Mucosa of rectum (tissue), 2 donors: Measurements from ENCODE around the gene LYZL1.

ENCODE experiments used
- H3K27ac ChIP-seq, 2 donors: one replicate each; pipeline ENCODE4 v1.7.0; 2013; ENCODE audit warnings: inconsistent platforms in 2 of 2, low read depth in 2 of 2, low read length in 2 of 2
- H3K27me3 ChIP-seq, 2 donors: one replicate each; pipeline ENCODE4 v1.7.0; 2013; ENCODE audit warnings: low read length in 2 of 2; ENCODE audit not compliant: control insufficient read depth in 2 of 2, insufficient read depth in 2 of 2
- H3K36me3 ChIP-seq, 2 donors: one replicate each; pipeline ENCODE4 v1.7.0; 2013; ENCODE audit warnings: low read length in 2 of 2; ENCODE audit not compliant: control insufficient read depth in 2 of 2, insufficient read depth in 2 of 2
- H3K4me1 ChIP-seq, 2 donors: one replicate each; pipeline ENCODE4 v1.7.0; 2013; ENCODE audit warnings: low read length in 2 of 2, mild to moderate bottlenecking in 1 of 2; ENCODE audit not compliant: control insufficient read depth in 2 of 2, insufficient read depth in 2 of 2
- H3K4me3 ChIP-seq, 2 donors: one replicate each; pipeline ENCODE4 v1.7.0; 2013; ENCODE audit warnings: low read length in 2 of 2
- H3K9ac ChIP-seq, 2 donors: one replicate each; pipeline ENCODE4 v1.7.0; 2013; ENCODE audit warnings: low read length in 2 of 2, low read depth in 1 of 2, mild to moderate bottlenecking in 1 of 2
- H3K9me3 ChIP-seq, 2 donors: one replicate each; pipeline ENCODE4 v1.7.0; 2013; ENCODE audit warnings: low read length in 2 of 2; ENCODE audit not compliant: control insufficient read depth in 2 of 2
- donor health status: healthy.
- donor health status: Normal muscosa, but diverticular disease.

The LYZL1 gene

DNA sequence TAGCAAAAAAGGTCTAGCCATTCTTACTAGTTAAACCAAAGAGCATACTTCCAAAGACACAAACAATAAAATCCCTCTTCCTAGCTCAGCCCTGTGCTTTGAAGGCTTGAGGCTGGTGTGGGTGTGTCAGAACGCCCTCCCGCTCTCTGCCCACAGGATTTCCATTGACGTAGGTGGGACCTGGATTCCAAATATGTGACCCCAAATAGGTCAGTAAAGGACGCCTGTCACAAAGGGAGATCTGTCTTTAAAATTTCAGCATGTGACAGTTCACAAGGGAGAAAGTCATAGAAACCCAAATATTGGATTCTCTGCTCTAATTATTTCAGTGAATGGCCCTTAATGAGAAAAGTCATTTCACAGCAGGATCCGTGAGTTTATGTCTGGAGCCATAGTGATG, 39.9 kb upstream of the LYZL1 start:
- Histone ChIP-seq H3K27ac (no peak overlapping the region), H3K9ac (no peak overlapping the region), H3K4me3 (no peak overlapping the region), H3K27me3 (no peaks in the 10 kb centered on the region), H3K4me1 (no peaks in the 10 kb centered on the region), H3K36me3 (no peaks in the 10 kb centered on the region), H3K9me3 (no peaks in the 10 kb centered on the region)

DNA sequence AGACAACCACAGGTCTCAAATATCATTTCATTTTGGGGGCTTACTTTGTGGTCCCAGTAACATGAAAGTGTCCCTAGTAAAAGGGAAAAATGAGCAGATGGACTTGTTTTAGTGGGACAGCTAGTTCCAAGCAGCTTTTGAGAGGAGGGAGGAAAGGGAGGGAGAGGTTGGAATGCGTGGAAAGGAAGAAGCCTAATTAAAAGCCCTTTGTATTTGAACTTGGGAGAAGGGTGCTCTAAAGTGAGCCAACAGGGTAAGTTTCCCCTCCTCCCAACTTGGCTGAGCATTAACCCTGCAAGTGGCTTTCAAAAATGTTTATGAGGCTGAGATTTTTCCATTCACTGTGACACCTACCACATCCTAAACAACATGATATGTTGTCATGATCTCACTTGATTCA, 38.8 kb upstream of the LYZL1 start:
- Histone ChIP-seq H3K4me3 (no peak overlapping the region), H3K27me3 (no peaks in the 10 kb centered on the region), H3K9me3 (no peaks in the 10 kb centered on the region), H3K27ac (no peak overlapping the region), H3K4me1 (no peaks in the 10 kb centered on the region), H3K36me3 (no peaks in the 10 kb centered on the region), H3K9ac (no peak overlapping the region)

DNA sequence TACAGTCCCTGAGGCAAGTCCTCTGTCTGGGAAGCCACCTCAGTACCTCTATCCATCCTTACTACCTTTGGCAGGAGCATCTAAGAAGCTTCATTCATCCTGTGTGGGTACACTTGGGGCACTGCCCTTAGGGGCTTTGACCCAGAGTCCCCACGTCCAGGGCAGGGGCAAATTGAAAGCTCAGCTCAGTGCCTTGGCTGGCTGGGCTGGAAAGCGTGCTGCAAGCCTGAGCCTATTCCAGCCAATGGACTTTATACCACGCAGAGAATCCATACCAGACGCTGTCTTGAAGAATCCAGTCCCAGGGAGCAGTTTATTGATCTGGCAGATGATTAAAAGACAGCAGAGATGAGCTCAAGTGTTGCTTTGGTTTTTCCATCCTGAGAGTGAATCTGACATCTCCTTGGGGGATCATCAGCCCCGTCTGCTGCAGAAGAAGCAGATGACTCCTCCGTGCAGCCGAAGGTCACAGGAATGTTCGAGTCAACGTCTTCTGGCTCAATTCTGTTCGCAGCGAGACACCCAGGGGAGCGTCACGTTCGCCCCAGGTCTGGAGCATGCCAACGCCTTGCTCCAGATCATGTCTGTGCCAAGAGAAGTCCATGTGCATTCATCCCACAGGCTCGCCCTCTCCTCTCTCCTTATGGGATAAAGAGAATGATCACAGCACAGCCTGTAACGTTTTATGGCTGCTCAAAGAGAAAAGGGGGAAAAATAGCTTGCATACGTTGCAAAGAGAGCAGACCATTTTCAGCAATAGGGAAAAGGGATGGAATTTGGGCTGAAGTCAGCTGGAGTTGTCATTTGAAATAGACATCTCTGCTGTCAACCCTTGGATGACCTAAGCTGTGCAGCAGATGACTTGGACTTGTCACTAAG, 35.8 kb upstream of the LYZL1 start:
- Histone ChIP-seq H3K27ac (no peak overlapping the region), H3K4me3 (no peak overlapping the region), H3K4me1 (no peaks in the 10 kb centered on the region)

DNA sequence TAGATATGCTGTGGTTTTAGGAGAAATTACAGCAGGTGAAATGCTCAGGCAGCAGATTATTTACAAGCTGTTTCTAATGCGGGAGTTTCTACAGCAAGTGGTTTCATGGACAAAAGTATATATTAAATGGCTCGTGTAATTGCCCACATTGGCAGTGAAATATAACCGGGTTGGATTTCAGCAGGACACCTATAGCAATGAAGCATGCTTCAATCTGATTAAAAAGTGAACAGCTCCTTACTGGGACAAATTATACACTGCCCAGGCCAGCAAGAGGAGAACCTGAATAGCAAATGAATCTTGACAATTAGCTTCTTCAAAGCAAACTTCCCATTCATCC, 35.2 kb upstream of the LYZL1 start:
- H3K4me1 ChIP-seq, result no peaks in the 10 kb centered on the region
- H3K4me3 ChIP-seq, result no peak overlapping the region
- H3K27ac ChIP-seq, result no peak overlapping the region
- H3K9me3 ChIP-seq, result no peaks in the 10 kb centered on the region
- no peaks in the 10 kb centered on the region for H3K27me3 ChIP-seq
- no peaks in the 10 kb centered on the region for H3K36me3 ChIP-seq
- H3K9ac ChIP-seq, result no peak overlapping the region

More for the DNA sequence above, 35.8 kb upstream of the LYZL1 start:
- Histone ChIP-seq H3K9me3 (no peaks in the 10 kb centered on the region), H3K9ac (no peak overlapping the region), H3K36me3 (no peaks in the 10 kb centered on the region), H3K27me3 (no peaks in the 10 kb centered on the region)

DNA sequence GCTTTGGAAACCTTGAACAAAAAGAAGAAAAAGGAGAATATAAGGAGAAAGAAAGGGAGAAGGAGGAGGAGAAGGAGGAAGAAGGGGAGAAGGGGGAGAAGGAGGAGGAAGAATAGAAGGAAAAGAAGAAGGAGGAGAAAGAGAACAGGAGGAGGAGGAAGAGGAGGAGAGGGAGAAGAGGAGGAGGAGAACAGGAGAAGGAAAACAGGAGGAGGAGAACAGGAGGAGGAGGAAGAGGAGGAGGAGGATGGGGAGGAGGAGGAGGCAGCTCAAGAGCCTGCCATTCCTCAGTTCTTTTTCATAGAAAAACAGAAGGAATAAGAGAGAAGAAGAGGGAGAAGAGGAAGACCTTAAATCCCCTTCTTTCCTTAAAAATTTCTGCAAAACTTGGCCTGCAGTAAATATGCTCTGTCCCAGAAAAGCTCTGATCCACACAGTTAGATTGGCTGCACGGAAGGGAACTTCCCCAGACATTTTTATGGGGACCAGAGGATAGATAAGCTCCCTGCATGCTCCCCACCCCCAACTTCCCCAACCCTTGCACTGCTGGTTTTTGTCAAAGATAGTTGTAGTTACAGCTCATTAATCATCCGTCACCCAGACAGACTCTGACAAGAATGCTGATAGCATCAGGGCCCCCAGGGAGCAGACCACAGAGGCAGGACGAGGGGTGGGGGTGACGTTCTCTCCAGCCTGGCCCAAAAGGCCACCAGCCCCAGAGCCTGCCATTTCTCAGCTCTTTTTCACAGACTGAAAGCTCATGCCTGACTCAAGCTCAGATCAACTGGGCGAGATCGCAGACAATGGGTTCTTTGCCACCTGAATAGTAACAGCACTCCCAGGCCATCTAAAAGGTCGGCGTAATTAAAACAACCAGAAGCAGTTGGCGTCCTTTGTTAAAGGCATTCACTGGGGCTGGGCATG, 34.5 kb upstream of the LYZL1 start:
- no peaks in the 10 kb centered on the region for H3K27me3 ChIP-seq
- H3K9me3 ChIP-seq, result no peaks in the 10 kb centered on the region
- no peaks in the 10 kb centered on the region for H3K4me1 ChIP-seq
- no peak overlapping the region for H3K27ac ChIP-seq
- H3K36me3 ChIP-seq, result no peaks in the 10 kb centered on the region
- no peak overlapping the region for H3K4me3 ChIP-seq
- no peak overlapping the region for H3K9ac ChIP-seq

DNA sequence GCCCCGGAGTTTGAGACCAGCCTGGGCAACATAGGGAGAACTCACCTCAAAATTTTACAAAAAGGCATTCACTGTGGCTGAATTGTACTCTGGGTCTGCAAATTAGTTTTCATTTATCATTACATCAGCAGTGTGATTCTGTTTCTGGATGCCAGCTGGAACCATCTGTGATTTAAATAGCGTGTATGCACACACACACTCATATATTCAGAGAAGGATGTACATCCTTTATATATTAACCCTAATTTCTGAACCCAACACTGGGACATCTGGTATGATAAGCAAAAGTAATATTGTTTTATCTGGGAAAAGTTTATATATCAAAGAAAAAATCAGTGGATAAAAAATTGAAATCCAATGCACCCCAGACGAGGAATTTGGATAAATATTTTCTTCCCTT, 33.8 kb upstream of the LYZL1 start:
- Histone ChIP-seq H3K9ac (no peak overlapping the region), H3K4me3 (no peak overlapping the region), H3K4me1 (no peaks in the 10 kb centered on the region), H3K27ac (no peak overlapping the region), H3K9me3 (no peaks in the 10 kb centered on the region), H3K27me3 (no peaks in the 10 kb centered on the region), H3K36me3 (no peaks in the 10 kb centered on the region)

DNA sequence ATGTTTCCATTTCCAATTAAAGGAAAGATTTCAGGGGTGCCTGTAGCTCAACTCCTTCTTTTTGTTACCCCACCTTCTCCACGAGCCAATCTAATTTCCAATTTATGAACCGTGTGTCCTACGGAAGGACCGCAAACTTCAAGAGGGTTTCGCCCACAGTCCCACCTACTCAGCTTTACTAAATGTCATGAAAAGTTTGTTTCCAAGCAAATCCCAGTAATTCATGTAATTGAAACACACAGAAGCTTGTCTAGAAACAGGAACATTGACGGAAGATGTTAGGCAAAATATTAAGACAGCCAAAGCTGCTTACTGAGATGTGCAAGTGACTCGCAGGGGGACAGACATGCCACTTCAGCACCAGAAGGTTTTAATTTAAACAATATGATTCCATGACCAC, 32.9 kb upstream of the LYZL1 start:
- H3K4me3 ChIP-seq, result no peak overlapping the region
- H3K9me3 ChIP-seq, result no peaks in the 10 kb centered on the region
- no peak overlapping the region for H3K27ac ChIP-seq

DNA sequence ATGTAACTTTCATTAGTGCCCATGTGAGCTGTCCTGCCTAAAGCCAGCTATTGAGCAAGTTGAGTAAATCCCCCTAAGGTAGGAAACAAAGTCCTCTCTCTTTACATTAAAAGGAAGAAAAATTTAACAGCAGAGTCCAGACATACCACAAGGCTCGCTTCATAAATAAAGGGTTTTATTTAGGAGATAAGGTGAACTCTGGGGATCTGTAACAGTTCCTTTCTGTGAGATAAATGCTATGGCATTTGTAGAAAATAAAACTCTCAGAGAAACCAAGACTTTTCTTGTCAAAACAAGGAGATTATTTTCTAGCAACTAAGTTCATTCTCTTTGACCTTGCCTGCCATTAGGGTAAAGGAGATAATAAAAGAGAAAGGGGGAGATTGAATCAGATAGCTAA, 32.3 kb upstream of the LYZL1 start:
- H3K9me3 ChIP-seq, result no peaks in the 10 kb centered on the region
- no peak overlapping the region for H3K27ac ChIP-seq
- no peak overlapping the region for H3K9ac ChIP-seq
- no peaks in the 10 kb centered on the region for H3K4me1 ChIP-seq
- H3K27me3 ChIP-seq, result no peaks in the 10 kb centered on the region
- H3K36me3 ChIP-seq, result no peaks in the 10 kb centered on the region
- no peak overlapping the region for H3K4me3 ChIP-seq

More for the DNA sequence above, 32.9 kb upstream of the LYZL1 start:
- H3K9ac ChIP-seq, result no peak overlapping the region
- no peaks in the 10 kb centered on the region for H3K27me3 ChIP-seq
- H3K36me3 ChIP-seq, result no peaks in the 10 kb centered on the region
- H3K4me1 ChIP-seq, result no peaks in the 10 kb centered on the region

DNA sequence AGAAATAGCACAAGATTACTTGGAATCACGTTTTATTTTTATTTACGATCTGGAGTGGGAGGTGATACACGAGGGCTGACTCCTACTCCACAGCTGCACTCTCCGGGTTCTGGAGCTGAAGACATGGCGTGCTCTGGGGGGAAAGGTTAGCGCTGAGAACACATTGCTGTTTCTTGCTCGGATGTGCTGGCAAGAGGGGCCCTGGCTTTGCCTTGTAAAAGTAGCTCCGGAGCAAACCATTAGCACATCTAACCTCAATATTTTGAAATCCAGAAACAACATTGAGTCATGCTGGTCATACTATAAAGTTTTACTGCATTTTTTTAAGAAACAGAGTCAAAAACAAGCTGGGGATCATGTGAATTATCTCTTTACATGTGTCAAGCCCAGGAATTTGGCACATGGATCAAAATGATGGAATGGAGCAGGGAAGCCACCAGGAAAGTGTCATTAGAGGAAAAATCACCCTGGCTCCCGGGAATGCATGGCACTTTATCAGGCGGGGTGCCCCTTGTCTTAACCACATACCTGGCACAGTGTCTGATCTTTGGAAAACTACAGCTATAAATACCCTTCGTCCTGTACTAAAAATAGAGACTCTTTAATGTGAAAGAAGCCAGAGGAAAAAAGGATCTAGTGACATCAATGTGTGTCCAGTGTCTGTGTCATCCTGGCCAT, 31.6 kb upstream of the LYZL1 start:
- Histone ChIP-seq H3K27me3 (no peaks in the 10 kb centered on the region), H3K27ac (peak overlapping the region in 1 of 2 donors; percentile 0), H3K36me3 (no peaks in the 10 kb centered on the region), H3K4me3 (no peak overlapping the region), H3K9me3 (no peaks in the 10 kb centered on the region), H3K9ac (no peak overlapping the region), H3K4me1 (no peaks in the 10 kb centered on the region)

DNA sequence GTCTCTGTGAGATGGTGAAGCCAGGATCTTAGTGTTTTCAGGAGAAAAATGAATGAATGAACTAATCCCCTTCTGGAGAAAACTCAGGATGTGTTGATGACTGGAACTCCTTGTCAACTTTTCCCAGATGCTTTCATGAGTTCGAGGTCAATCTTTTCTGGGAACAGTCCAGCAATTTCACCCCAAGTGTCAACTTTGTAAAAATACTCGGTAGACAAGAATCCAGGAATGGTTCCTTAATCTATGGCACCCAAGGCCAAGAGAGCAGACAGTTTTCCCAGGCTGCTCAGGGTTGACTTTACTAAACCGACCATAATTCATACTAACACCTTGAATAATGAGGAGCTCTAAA, 31.1 kb upstream of the LYZL1 start:
- Histone ChIP-seq H3K9ac (no peak overlapping the region), H3K36me3 (no peaks in the 10 kb centered on the region), H3K4me3 (no peak overlapping the region), H3K4me1 (no peaks in the 10 kb centered on the region), H3K9me3 (no peaks in the 10 kb centered on the region), H3K27ac (peak overlapping the region in 1 of 2 donors; percentile 0), H3K27me3 (no peaks in the 10 kb centered on the region)
